Duodenal mucosa (tissue), 2 donors: ENCODE measurements around the gene DYRK2.

Source experiments
- H3K27ac ChIP-seq: one replicate; pipeline ENCODE4 v1.7.0; 2013; ENCODE audit warnings: low read depth, low read length
- H3K27me3 ChIP-seq, 2 donors: one replicate each; pipeline ENCODE4 v1.7.0; 2013; ENCODE audit warnings: low read length in 2 of 2, control low read depth in 1 of 2; ENCODE audit not compliant: insufficient read depth in 2 of 2, control insufficient read depth in 1 of 2
- H3K36me3 ChIP-seq, 2 donors: one replicate each; pipeline ENCODE4 v1.7.0; 2013; ENCODE audit warnings: low read length in 2 of 2, control low read depth in 1 of 2; ENCODE audit not compliant: insufficient read depth in 2 of 2, control insufficient read depth in 1 of 2
- H3K4me1 ChIP-seq, 2 donors: one replicate each; pipeline ENCODE4 v1.7.0; 2013; ENCODE audit warnings: low read length in 2 of 2, control low read depth in 1 of 2; ENCODE audit not compliant: insufficient read depth in 2 of 2, control insufficient read depth in 1 of 2
- H3K4me3 ChIP-seq, 2 donors: one replicate each; pipeline ENCODE4 v1.7.0; 2013; ENCODE audit warnings: low read length in 2 of 2, low read depth in 1 of 2
- H3K9ac ChIP-seq, 2 donors: one replicate each; pipeline ENCODE4 v1.7.0; 2013; ENCODE audit warnings: low read length in 2 of 2, low read depth in 1 of 2
- H3K9me3 ChIP-seq, 2 donors: one replicate each; pipeline ENCODE4 v1.7.0; 2013; ENCODE audit warnings: low read length in 2 of 2, control low read depth in 1 of 2; ENCODE audit not compliant: control insufficient read depth in 1 of 2

DYRK2 gene

GRCh38 chr12:67648521-67649260 is at the start of gene DYRK2:
DYRK2 (plus strand) TSS chr12:67648745; CDS start chr12:67649134, 389 bp downstream.
- peak within 1 kb of the TSS; percentile 95 for H3K9ac ChIP-seq
- H3K9me3 ChIP-seq = no peaks in the 10 kb centered on the region
- H3K36me3 ChIP-seq = no peaks in the 10 kb centered on the region
- H3K4me1 ChIP-seq = peaks cover 13 to 30% of the 10 kb centered on the region in 2 donors
- H3K27me3 ChIP-seq = no peaks in the 10 kb centered on the region
- H3K4me3 ChIP-seq = peak within 1 kb of the TSS; percentile 93 to 96
- H3K27ac ChIP-seq = peak within 1 kb of the TSS; percentile 95

GRCh38 chr12:67599691-67600090 is 48.9 kb upstream of the DYRK2 start:
- Histone ChIP-seq H3K36me3 (no peaks in the 10 kb centered on the region), H3K4me3 (no peak overlapping the region), H3K27me3 (no peaks in the 10 kb centered on the region), H3K4me1 (no peaks in the 10 kb centered on the region), H3K9me3 (no peaks in the 10 kb centered on the region), H3K9ac (no peak overlapping the region), H3K27ac (no peak overlapping the region)

DNA sequence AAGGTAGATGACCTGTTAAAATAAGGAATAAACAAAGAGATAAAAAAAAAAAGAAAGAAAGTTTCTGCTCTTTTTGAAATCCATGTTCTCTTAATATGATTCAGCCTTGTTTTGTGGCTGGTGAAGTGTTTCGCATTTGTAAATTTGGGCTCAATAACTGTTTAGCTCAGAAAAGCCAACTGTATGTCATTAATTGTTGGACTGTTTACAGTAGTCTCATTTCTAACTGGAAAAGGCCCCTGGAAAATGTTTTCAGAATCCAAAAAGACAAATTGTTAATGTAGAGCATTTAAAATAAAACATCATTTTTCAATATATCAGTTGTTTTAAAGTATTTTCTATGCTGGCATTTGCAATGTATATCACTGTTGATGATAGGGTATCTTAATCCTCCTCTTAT is 47.4 kb upstream of the DYRK2 start:
- Histone ChIP-seq H3K27ac (no peak overlapping the region), H3K4me1 (no peaks in the 10 kb centered on the region), H3K4me3 (no peak overlapping the region), H3K9ac (no peak overlapping the region), H3K36me3 (no peaks in the 10 kb centered on the region), H3K27me3 (no peaks in the 10 kb centered on the region), H3K9me3 (no peaks in the 10 kb centered on the region)

DNA sequence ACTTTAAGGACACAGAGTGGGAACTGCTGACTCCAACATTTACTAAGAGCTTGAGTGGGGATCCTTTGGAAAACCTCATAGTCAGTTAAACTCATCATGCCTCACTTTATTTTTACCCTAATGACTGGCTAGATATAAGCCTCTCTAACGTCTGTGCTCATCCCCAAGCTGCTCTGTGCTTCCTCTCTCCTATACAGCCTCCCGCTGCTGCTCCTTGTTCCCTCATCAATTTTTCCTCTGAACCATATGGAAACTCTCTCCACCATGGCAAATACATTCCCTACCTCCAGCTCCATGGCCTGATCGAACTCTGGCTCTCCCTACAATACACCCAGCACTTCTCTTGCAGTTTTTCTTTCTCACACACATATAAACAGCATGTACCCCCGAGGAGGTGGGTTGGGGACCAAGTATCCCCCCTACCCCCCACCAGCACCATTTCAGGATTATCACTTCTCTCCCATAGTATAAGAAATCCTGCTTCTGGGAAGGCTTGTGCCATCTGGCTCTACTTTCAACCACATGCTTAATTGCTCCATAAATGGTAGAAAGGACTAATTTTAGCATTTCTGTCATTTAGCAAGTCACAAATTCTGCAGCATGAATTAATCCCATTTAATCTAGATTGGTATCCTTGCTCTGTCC is 39.2 kb upstream of the DYRK2 start:
- no peaks in the 10 kb centered on the region for H3K36me3 ChIP-seq
- peaks cover 0 to 2% of the 10 kb centered on the region in 2 donors for H3K4me1 ChIP-seq
- H3K27ac ChIP-seq = no peak overlapping the region
- no peaks in the 10 kb centered on the region for H3K27me3 ChIP-seq
- no peaks in the 10 kb centered on the region for H3K9me3 ChIP-seq
- no peak overlapping the region for H3K4me3 ChIP-seq
- no peak overlapping the region for H3K9ac ChIP-seq

DNA sequence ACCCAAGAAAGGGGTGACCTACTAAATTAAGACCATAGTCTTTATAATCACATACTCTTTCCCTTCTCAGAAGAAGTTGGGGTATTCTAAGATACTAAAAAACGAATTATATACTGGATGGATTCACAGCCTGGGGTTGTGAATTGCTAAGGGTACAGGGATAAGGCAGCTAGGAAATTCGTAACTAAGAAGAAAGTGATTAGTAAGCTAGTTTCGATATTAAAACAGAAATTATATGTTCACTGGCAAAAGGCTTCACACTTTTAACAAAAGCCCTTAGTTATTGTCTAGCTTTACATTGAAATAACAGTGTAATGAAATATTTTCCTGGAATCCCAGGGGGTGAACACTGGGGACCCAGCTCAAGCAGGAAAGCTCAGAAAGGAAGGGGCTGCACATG is 35.5 kb upstream of the DYRK2 start:
- H3K9me3 ChIP-seq = no peaks in the 10 kb centered on the region
- H3K27me3 ChIP-seq = no peaks in the 10 kb centered on the region
- no peak overlapping the region for H3K9ac ChIP-seq
- H3K4me1 ChIP-seq = peaks cover 0 to 12% of the 10 kb centered on the region in 2 donors
- H3K36me3 ChIP-seq = no peaks in the 10 kb centered on the region
- H3K4me3 ChIP-seq = no peak overlapping the region
- no peak overlapping the region for H3K27ac ChIP-seq

GRCh38 chr12:67617629-67618028 is 30.9 kb upstream of the DYRK2 start:
- no peak overlapping the region for H3K27ac ChIP-seq
- H3K4me3 ChIP-seq = no peak overlapping the region
- no peaks in the 10 kb centered on the region for H3K27me3 ChIP-seq
- H3K36me3 ChIP-seq = no peaks in the 10 kb centered on the region
- no peaks in the 10 kb centered on the region for H3K9me3 ChIP-seq
- H3K4me1 ChIP-seq = peaks cover 0 to 12% of the 10 kb centered on the region in 2 donors
- H3K9ac ChIP-seq = no peak overlapping the region

DNA sequence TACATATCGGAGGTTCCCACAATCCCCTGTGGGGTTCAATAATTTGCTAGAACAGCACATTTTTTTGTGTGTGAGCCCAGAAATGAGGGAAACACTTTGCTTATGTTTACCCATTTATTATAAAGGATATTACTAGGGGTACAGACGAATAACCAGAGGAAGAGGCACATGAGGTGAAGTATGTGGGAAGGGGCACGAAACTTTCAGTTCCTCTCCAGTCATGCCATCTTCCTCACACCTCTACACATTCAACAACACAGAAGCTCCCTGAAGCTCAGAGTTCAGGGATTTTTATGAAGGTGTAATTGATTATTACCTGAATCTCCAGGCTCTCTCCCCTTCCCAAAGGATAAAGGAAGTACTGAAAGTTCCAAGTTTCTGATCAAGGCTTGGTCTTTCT is 30.2 kb upstream of the DYRK2 start:
- Histone ChIP-seq H3K27me3 (no peaks in the 10 kb centered on the region), H3K9ac (no peak overlapping the region), H3K27ac (no peak overlapping the region), H3K9me3 (no peaks in the 10 kb centered on the region), H3K4me3 (no peak overlapping the region), H3K4me1 (peaks cover 0 to 12% of the 10 kb centered on the region in 2 donors), H3K36me3 (no peaks in the 10 kb centered on the region)

GRCh38 chr12:67621112-67621511 is 27.4 kb upstream of the DYRK2 start:
- H3K27ac ChIP-seq = no peak overlapping the region
- H3K4me1 ChIP-seq = no peaks in the 10 kb centered on the region
- H3K9me3 ChIP-seq = no peaks in the 10 kb centered on the region
- no peak overlapping the region for H3K9ac ChIP-seq
- H3K27me3 ChIP-seq = no peaks in the 10 kb centered on the region
- no peak overlapping the region for H3K4me3 ChIP-seq
- no peaks in the 10 kb centered on the region for H3K36me3 ChIP-seq

- H3K4me1 ChIP-seq = no peaks in the 10 kb centered on the region
- H3K27me3 ChIP-seq = no peaks in the 10 kb centered on the region
- no peaks in the 10 kb centered on the region for H3K36me3 ChIP-seq
- no peak overlapping the region for H3K9ac ChIP-seq
- H3K9me3 ChIP-seq = no peaks in the 10 kb centered on the region
- H3K4me3 ChIP-seq = no peak overlapping the region
- H3K27ac ChIP-seq = no peak overlapping the region
Measured at GRCh38 chr12:67621926-67622325, 26.6 kb upstream of the DYRK2 start.

DNA sequence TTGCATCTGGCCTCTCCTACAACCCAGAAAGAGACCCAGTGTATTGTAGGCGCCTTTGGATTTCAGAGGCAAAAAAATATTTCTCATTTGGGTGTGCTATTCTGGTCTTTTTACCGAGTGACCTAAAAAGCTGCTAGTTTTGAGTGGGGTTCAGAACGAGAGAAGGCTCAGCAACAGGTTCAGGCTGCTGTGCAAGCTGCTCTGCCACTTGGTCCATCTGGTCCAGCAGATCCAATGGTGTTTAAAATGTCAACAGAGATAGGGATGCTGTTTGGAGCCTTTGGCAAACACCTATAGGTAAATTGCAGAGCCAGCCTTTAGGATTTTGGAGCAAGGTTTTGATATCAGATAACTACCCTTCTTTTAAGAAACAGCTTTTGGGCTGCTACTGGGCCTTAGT is 25.3 kb upstream of the DYRK2 start:
- H3K4me1 ChIP-seq = no peaks in the 10 kb centered on the region
- no peak overlapping the region for H3K27ac ChIP-seq
- H3K27me3 ChIP-seq = no peaks in the 10 kb centered on the region
- no peaks in the 10 kb centered on the region for H3K9me3 ChIP-seq
- H3K36me3 ChIP-seq = no peaks in the 10 kb centered on the region
- H3K9ac ChIP-seq = no peak overlapping the region
- H3K4me3 ChIP-seq = no peak overlapping the region
